Smooth muscle cell (in vitro differentiated cells): Measurements from ENCODE around the gene GPSM1. TPM values are rescaled to one million over a fixed set of nuclear protein-coding genes. Genes with fewer than 3 reads are reported as not detected.

Experiments used
- DNase-seq: peaks from one replicate; lab custom pipeline; 2025; ENCODE audit not compliant: unreplicated experiment; lab: John Stamatoyannopoulos, UW
- H2AFZ ChIP-seq: fragments of 200-600 bp; sonication (generic); 2 replicates; pipeline ENCODE4 v1.6.0; 2016; ENCODE audit warnings: antibody characterized with exemption, low read depth, mild to moderate bottlenecking
- H3F3A ChIP-seq: fragments of 200-600 bp; sonication (generic); 2 replicates; pipeline ENCODE4 v1.6.0; 2017; ENCODE audit warnings: antibody characterized with exemption, low read depth
- H3K27ac ChIP-seq: fragments of 200-600 bp; sonication (generic); 2 replicates; pipeline ENCODE4 v1.5.1; 2016; ENCODE audit warnings: low read depth, mild to moderate bottlenecking
- H3K27me3 ChIP-seq: fragments of 200-600 bp; sonication (generic); 2 replicates; pipeline ENCODE4 v1.6.1; 2016; ENCODE audit warnings: low read depth, mild to moderate bottlenecking
- H3K36me3 ChIP-seq: fragments of 200-600 bp; sonication (generic); 2 replicates; pipeline ENCODE4 v1.5.1; 2016; ENCODE audit warnings: low read depth
- H3K4me1 ChIP-seq: fragments of 200-600 bp; sonication (generic); 2 replicates; pipeline ENCODE4 v1.5.1; 2016; ENCODE audit warnings: low read depth
- H3K4me2 ChIP-seq: fragments of 200-600 bp; sonication (generic); 2 replicates; pipeline ENCODE4 v1.6.0; 2016; ENCODE audit warnings: mild to moderate bottlenecking
- H3K4me3 ChIP-seq: fragments of 200-600 bp; sonication (generic); 2 replicates; pipeline ENCODE4 v1.5.1; 2016; ENCODE audit warnings: mild to moderate bottlenecking
- H3K79me2 ChIP-seq: fragments of 200-600 bp; sonication (generic); 2 replicates; pipeline ENCODE4 v1.6.0; 2016; ENCODE audit warnings: low read depth, mild to moderate bottlenecking
- H3K9ac ChIP-seq: fragments of 200-600 bp; sonication (generic); 2 replicates; pipeline ENCODE4 v1.6.0; 2016; ENCODE audit warnings: low read depth
- H3K9me3 ChIP-seq: fragments of 200-600 bp; sonication (generic); replicated peaks from 2 replicates; pipeline ENCODE4 v1.5.1; 2016; ENCODE audit warnings: low read depth
- H4K20me1 ChIP-seq: fragments of 200-600 bp; sonication (generic); 2 replicates; pipeline ENCODE4 v1.6.0; 2016; ENCODE audit warnings: low read depth
- CTCF ChIP-seq: fragments of 200-600 bp; sonication (generic); IDR thresholded peaks from 2 replicates; pipeline ENCODE4 v1.5.1; 2017; ENCODE audit warnings: borderline replicate concordance, mild to moderate bottlenecking, antibody characterized with exemption; ENCODE audit not compliant: insufficient read depth, poor library complexity, severe bottlenecking
- WGBS: methylation state at CpG from one replicate; pipeline ENCODE4 v1.1.7; 2016; ENCODE audit warnings: low lambda C conversion rate; 5-methylcytosine and 5-hydroxymethylcytosine counted together
- polyA plus RNA-seq: library from polyadenylated mRNA; unstranded; fragments of >200 nt; fragmentation: Nextera tagmentation; extraction: Ambion mirVana; gene quantifications from 2 replicates; pipeline ENCODE4 v1.2.1, GENCODE V29; 2016
- total RNA-seq: library from RNA; depleted of rRNA; stranded (reverse); fragments of >200 nt; gene quantifications from 2 replicates; pipeline ENCODE4 v1.2.3, GENCODE V29; 2014

Gene GPSM1
- total and polyA plus RNA-seq, 2 experiments from 2014 or later: 21.1 to 45.9 TPM

DNA sequence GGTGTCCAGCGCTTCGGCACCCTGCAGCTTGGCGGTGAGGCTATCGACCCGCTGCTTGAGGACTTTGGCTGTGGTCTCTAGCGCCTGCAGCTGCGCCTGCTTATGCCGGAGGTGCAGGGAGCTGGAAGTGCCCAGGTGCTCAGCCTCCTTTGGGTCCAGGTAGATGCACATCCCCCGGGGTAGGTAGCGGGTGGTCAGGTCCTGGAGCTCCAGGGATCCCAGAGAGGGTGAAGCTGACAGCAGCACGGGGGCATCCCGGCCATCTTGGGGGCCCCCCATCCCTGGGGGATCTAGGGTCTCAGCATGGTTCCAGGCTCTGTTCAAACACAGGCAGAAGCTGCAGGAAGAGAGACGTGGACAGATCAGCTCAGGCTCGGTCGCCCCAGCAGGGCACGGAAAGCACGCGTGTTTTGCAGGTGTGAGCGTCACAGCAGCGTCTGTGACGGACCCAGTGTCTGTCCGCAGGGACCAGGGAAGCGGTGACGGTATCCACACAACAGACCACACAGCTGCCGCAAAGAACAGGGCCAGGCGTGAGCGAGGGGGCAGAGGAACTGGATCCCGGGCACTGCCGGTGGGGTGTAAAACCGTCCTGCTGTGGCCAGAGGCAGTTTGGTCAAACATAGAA is 40.9 kb upstream of the GPSM1 start:
- Histone ChIP-seq H3K27ac (no peak overlapping the region), H3K79me2 (no peaks in the 10 kb centered on the region), H3K9ac (no peak overlapping the region), H3K4me3 (no peak overlapping the region), H3K27me3 (no peaks in the 10 kb centered on the region), H3K4me1 (peaks cover 3% of the 10 kb centered on the region), H3F3A (no peaks in the 10 kb centered on the region), H3K4me2 (no peak overlapping the region), H4K20me1 (no peaks in the 10 kb centered on the region), H3K36me3 (no peaks in the 10 kb centered on the region), H3K9me3 (no peaks in the 10 kb centered on the region), H2AFZ (no peak overlapping the region)
- DNase-seq: no peak
- WGBS: 91% methylated on average over 30 of the region's 30 CpGs
- TF ChIP-seq CTCF: no peak

GRCh38 chr9:136286987-136287379 is 40.4 kb upstream of the GPSM1 start:
- Histone ChIP-seq H3K9ac (no peak overlapping the region), H3K27ac (no peak overlapping the region), H4K20me1 (no peaks in the 10 kb centered on the region), H3K4me3 (no peak overlapping the region), H3F3A (no peaks in the 10 kb centered on the region), H3K4me1 (peaks cover 3% of the 10 kb centered on the region), H3K4me2 (no peak overlapping the region), H3K9me3 (no peaks in the 10 kb centered on the region), H2AFZ (no peak overlapping the region), H3K36me3 (no peaks in the 10 kb centered on the region), H3K79me2 (no peaks in the 10 kb centered on the region), H3K27me3 (no peaks in the 10 kb centered on the region)
- 94% methylated on average over 13 of the region's 13 CpGs for WGBS
- no peak for DNase-seq
- no peak for TF ChIP-seq CTCF

DNA sequence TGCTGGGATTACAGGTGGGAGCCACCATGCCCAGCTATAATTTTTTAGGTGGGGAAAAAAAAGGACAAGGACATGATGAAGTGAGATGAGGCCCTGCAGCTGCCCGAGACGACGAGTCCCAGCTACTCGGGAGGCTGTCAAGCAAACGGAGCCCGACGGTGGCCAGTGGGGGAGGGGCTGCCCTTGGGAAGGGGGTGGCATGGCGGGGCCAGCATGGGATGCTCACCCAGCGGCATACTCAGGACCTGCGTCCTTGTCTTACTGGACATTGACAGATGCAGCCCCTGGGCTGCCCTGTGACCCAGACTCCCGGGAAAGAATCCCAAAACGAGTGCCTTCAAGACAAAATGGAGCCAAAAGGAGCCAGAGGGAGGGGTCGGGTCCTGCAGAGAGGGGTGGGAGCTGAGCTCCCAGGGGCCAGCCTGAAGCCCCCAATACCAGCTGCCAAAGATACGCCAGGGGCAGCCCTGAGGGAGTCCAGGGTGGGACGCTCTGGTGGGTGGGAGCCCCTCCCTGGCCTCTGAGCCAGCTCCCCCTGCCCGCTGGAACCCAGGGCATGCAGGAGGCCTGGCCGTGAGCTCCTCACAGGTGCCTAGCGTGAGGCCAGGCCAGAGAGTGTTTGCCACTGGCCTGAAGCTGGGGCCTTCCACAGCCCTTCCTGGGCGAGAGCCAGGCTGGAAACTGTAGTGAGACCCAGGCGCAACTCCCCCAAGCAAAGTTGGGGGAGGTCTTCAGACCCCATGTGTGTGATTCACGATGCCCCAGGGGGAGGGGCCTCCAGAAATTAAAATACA is 39.2 kb upstream of the GPSM1 start:
- no peak overlapping the region for H3K4me3 ChIP-seq
- TF ChIP-seq CTCF: no peak
- no peaks in the 10 kb centered on the region for H4K20me1 ChIP-seq
- no peaks in the 10 kb centered on the region for H3K36me3 ChIP-seq
- H3K9me3 ChIP-seq: no peaks in the 10 kb centered on the region
- no peaks in the 10 kb centered on the region for H3K27me3 ChIP-seq
- H3K79me2 ChIP-seq: no peaks in the 10 kb centered on the region
- no peak overlapping the region for H3K27ac ChIP-seq
- H3F3A ChIP-seq: no peaks in the 10 kb centered on the region
- peaks cover 3% of the 10 kb centered on the region for H3K4me1 ChIP-seq
- H3K9ac ChIP-seq: no peak overlapping the region
- H2AFZ ChIP-seq: no peak overlapping the region
- H3K4me2 ChIP-seq: no peak overlapping the region
- DNase-seq: no peak
- WGBS: 80% methylated on average over 20 of the region's 21 CpGs
